Activated naive CD4-positive, alpha-beta T cell treated with anti-CD3 and anti-CD28 coated beads, Interleukin-2, amount 50 U/mL, for 72 hours (primary cell): ENCODE results near the gene CPS1. TPM values are rescaled to one million over a fixed set of nuclear protein-coding genes. Genes with fewer than 3 reads are reported as not detected.

Experiments
- ATAC-seq, 2 donors: fragments of 150-1000 bp; cut with Tn5 transposase; 2 replicates each; pipeline ENCODE4 v1.10.0; 2021; ENCODE audit warnings: mild to moderate bottlenecking in 2 of 2, moderate library complexity in 2 of 2
- DNase-seq, 2 donors: peaks; one replicate each; pipeline ENCODE4 v3.0.0; 2021 to 2022; ENCODE audit warnings: low spot score in 2 of 2
- H3K27ac Mint-ChIP-seq, 2 donors: one replicate each; pipeline ENCODE4 v1.8.0; 2022; ENCODE audit warnings: mild to moderate bottlenecking in 2 of 2, mixed read lengths in 2 of 2
- H3K36me3 Mint-ChIP-seq, 2 donors: one replicate each; pipeline ENCODE4 v1.8.0; 2022; ENCODE audit warnings: mixed read lengths in 2 of 2
- H3K9me3 Mint-ChIP-seq, 2 donors: one replicate each; pipeline ENCODE4 v1.8.0; 2022; ENCODE audit warnings: mixed read lengths in 2 of 2
- total RNA-seq, 2 donors: library from RNA; stranded (reverse); gene quantifications; one replicate each; pipeline ENCODE4 v1.2.3, GENCODE V29; 2022

Gene CPS1
- total RNA-seq, 2 donors from 2014 or later: 1.5 to 3.7 TPM

DNA sequence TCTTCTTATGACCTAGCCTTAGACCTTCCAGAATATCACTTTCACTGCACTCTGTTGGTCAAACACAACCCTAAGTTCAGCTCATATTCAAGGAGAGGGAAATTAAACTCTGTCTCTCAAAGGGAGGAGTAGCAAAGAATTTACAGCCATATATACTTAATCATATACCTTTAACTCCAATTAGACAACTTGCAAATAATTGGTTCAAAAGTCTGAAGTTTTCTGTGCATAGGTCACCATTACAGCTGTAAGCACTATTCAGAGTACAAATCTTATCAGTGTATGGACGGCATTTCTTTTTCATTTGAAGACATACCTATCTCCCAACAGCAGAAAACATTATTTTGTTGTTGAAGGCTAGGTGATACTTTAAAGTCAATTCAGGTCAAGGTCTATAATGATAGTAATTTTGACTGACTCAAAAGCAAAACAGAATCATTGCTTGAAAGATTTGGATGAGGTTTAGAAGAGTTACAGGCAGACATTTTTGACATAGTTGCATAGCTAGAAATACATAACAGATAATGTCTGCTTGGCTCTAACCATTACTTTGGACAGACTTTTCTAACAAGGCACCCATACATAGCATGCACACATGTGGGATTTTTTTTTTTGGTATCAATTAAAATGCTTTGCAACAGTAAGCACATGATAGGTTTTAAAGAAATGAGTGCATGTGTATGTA is 131.5 kb downstream of the CPS1 start:
- DNase-seq (no peak), ATAC-seq (no peak)
- Mint-ChIP-seq H3K36me3 (no peaks in the 10 kb centered on the region), H3K27ac (no peak overlapping the region), H3K9me3 (peaks cover 0 to 4% of the 10 kb centered on the region in 2 donors)

DNA sequence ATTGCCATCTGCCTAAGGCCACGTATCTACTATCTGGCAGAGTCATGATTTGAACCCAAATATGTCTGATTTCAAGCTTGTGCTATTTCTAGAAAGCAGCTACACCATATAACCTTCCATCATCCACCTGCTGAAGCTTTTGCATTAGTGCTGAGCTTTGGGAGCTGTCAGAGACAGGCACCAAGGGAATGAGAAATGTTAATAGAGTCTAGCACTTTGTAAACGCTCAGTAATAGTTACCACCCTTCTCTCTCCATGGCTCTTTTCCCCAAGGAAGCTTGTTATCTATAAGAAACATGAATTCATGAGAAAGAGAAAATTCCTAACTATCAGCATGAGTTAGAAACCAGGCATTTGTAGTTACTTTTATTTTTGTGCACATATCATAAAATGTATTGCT is 151.5 kb downstream of the CPS1 start:
- H3K9me3 Mint-ChIP-seq: peaks cover 0 to 2% of the 10 kb centered on the region in 2 donors
- H3K36me3 Mint-ChIP-seq: no peaks in the 10 kb centered on the region
- no peak overlapping the region for H3K27ac Mint-ChIP-seq
- no peak for DNase-seq
- ATAC-seq: no peak

DNA sequence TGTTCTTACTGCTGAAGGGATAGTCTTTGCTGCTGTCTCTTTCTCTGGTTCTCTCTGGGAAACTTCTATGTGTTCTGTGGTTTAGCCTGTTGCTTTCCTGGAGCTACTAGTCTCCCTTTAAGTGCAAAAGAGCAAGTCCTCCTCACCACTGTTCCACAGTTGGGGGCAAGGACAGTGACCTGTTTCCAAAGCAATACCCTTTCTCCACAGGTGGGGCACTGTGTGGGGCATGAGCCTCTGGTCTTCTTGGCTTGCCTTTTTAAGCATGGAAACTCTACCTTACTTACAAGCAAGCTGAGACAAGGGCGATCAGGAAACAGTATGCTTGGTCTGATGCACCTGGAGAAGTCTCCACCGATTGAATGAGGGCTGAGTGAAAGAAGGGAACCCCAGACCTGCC is 156.7 kb downstream of the CPS1 start:
- no peak overlapping the region for H3K27ac Mint-ChIP-seq
- ATAC-seq: no peak

DNA sequence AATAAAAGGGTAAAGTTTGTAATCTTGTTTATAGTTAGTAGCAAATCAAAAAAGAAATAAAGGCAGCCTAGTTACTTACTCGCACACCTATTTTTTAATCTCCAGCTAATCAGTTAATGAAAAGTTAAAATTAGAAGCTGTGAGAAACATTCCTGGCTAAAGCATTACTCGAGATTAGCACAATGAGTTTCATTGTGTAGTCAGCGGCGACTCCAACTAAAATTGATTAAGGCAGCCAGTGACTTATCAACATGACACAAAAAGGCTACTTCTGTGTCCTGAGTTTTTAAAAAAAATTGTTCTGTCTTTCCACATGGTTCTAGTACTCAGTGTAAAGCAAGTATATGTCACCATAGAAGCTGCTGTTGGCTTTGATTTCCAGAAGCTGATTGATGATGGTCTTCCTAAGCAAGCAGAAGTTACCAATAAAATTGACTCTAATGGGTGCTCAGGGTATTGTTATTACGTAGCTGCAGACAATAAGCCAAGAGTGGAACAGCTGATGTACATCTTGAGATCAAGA is 159.2 kb downstream of the CPS1 start:
- ATAC-seq: no peak
- no peaks in the 10 kb centered on the region for H3K36me3 Mint-ChIP-seq
- DNase-seq: no peak
- peaks cover 0 to 9% of the 10 kb centered on the region in 2 donors for H3K9me3 Mint-ChIP-seq
- no peak overlapping the region for H3K27ac Mint-ChIP-seq

More for the DNA sequence above, 156.7 kb downstream of the CPS1 start:
- peaks cover 0 to 5% of the 10 kb centered on the region in 2 donors for H3K9me3 Mint-ChIP-seq
- no peaks in the 10 kb centered on the region for H3K36me3 Mint-ChIP-seq
- DNase-seq: no peak

DNA sequence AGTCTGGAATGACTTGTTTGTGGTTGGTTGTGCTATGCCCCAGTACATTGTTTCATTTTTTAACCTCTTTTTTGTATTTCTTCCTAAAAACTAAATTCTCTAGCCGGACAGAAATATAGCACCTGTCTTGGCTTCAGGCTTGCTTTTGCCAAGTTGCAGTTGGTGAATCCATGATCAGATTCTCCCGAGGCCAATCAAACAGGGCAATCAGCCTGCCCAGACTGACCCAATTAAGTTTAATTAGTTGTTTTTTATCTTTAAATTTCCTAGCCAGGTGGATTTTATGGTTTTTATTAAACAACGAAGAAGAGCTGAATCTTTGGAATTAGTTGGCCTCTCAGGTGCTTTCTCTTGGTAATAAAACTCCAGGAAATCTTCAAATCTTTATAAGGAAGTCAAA is 162.1 kb downstream of the CPS1 start:
- DNase-seq: no peak
- no peak overlapping the region for H3K27ac Mint-ChIP-seq
- ATAC-seq: no peak
- H3K9me3 Mint-ChIP-seq: peaks cover 0 to 4% of the 10 kb centered on the region in 2 donors
- H3K36me3 Mint-ChIP-seq: no peaks in the 10 kb centered on the region

DNA sequence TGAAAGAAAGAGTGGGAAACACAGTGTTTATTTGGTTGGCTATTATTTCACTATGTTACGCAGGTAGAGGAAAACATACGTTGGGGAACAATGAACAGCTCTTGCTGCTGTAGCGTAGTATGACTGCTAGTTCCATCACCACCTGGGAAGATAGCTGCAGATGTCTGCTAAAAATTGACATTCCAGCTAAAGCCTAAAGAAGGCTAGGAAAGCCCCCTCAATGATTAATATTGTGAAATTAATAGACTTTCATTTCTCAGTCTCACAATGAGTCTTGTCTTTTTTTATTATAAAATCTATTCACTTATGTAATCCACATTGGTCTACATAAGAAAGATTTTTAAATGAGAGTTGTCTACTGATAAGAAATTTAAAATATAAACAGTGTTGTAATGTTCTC is 165.7 kb downstream of the CPS1 start:
- peaks cover 0 to 4% of the 10 kb centered on the region in 2 donors for H3K9me3 Mint-ChIP-seq
- no peak for ATAC-seq
- no peak overlapping the region for H3K27ac Mint-ChIP-seq

DNA sequence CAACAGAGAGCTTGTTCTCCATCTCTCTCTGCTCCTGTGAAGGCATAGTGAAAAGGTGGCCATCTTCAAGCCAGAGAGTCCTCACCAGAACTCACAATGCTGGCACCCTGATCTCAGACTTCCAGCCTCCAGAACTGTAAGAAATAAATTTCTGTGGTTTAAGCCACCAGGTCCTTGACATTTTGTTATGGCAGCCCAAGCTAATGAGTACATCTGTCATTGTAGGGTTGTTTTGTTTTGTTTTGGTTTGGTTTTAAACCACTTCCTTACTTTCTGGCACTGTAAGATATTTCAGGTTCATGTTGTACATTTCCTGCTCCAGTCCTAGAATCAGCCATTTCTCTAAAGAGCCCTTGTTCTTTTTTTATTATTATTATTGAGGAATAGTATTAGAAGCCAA is 171.2 kb downstream of the CPS1 start:
- Mint-ChIP-seq H3K36me3 (no peaks in the 10 kb centered on the region), H3K27ac (no peak overlapping the region), H3K9me3 (no peaks in the 10 kb centered on the region)
- ATAC-seq (no peak), DNase-seq (no peak)

More for the DNA sequence above, 165.7 kb downstream of the CPS1 start:
- H3K36me3 Mint-ChIP-seq: no peaks in the 10 kb centered on the region
- no peak for DNase-seq

Other genes starting within 250 kb of the CPS1 start
- not detected for gene MYL1, start 241.4 kb upstream of the CPS1 start, total RNA-seq
- 10 to 100 TPM; 25.9 to 50.7 TPM for gene LANCL1, start 79.8 kb upstream of the CPS1 start, total RNA-seq